GM19467 (cell line): Measurements from ENCODE around the gene DNAH17.

ENCODE experiments used
- ATAC-seq: cut with Tn5 transposase; IDR thresholded peaks from one replicate; pipeline ENCODE4 v1.9.1; 2021; ENCODE audit warnings: mild to moderate bottlenecking, moderate library complexity; ENCODE audit not compliant: unreplicated experiment

DNAH17 gene

DNA sequence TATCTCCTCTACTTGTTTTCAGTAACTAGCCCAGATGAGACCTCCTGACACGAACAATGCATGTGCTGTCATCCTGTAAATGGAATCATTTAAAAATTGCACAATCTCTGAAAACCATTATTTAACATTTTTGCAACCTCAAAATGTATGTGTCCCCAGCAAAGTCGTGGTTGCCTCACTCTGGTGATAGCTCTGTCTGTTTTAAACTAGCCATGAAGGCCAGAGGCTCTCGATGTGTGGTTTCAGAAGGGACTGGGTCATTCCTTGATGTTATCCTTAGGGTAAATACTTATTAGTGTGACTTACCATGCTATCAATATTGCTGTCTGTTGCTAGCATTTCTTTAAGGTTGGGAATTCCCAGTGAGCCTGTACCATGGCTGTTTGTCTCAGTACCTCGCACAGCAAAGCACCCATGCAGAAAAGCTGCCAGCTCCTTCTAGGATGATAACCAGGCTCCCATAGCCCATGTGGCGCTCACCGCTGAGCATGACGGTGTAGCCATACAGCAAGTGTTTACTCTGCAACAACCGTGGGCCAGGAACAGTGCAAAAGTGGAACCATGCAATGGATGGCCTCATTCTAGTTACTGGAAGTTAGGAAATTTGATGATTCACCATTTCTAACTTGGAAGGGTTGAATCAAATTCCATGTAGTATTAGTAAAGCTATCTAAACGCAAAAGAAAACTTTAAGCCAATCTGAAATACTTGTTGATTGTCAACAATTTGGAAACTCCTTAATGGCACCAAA is 201.6 kb downstream of the DNAH17 start:
- ATAC-seq = no peak

DNA sequence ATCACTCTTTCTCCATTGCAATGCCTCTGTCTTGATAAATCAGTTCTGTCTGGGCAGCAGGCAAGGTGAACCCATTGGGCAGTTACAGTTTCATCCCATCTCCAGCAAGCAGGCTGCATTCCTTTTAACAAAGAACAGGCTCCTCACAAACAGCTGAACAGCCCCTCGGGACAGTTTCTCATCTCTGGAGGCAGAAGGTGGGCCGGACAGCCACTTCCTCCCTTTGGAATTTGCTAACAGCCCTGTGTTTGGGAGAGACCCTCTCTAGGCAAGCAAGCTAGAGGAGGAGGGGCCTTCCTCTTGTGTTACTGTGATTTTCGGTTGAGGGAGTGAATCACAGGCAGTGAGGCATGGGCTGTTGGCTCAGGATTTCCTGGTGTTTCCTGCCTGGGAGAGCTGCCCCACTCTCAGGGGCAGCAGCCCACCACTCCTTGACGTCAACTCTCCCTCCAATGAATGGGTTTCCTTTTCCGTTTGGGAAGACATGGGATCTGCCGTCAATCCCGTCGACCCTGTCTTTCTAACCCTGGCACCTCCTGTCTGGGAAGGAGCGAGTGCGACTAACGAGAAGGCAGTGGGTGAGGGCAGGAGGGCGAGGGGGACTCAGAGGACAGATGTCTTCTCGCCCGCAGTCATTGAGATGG is 202.4 kb downstream of the DNAH17 start:
- no peak for ATAC-seq

DNA sequence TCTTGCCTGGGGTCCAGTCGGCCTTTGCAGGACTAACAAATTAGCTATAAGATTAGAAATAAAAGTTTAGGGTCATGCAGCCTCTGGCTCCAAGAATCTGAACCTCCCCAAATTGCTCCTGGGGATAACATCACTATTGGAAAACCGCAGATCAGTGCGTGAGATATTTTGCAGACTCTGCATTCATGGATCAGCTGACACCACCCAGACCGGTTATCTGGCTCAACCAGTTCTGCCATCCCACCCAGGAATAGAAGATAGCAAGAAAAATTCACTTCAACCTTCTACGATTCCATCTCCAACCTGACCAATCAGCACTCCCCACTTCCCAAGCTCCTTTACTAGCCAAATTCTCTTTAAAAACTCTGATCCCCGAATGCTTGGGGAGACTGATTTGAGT is 203.0 kb downstream of the DNAH17 start:
- no peak for ATAC-seq
